IMR-90 (cell line): ENCODE measurements around the gene PARP2.

Experiments used
- CTCF ChIP-seq: conservative IDR thresholded peaks from 2 replicates; pipeline ENCODE4 v1.5.1; 2012; ENCODE audit warnings: mild to moderate bottlenecking, low read depth, low read length, improper control_type of control experiment
- MAFK ChIP-seq: IDR thresholded peaks from 2 replicates; pipeline ENCODE4 v1.6.1; 2012; ENCODE audit warnings: low read depth, low read length, improper control_type of control experiment
- POLR2A ChIP-seq: IDR thresholded peaks from 2 replicates; pipeline ENCODE4 v1.6.1; 2012; ENCODE audit warnings: mild to moderate bottlenecking, low read depth, low read length
- RAD21 ChIP-seq: IDR thresholded peaks from 2 replicates; pipeline ENCODE4 v1.6.1; 2012; ENCODE audit warnings: low read length, improper control_type of control experiment
- USF2 ChIP-seq: fragments of 150-350 bp; IDR thresholded peaks from 2 replicates; pipeline ENCODE4 v1.6.1; 2017; ENCODE audit warnings: mild to moderate bottlenecking, antibody characterized with exemption, low read length, low read depth
- TF ChIP-seq, protein P1 (sequence below): fragments of 150-350 bp; IDR thresholded peaks from 2 replicates; pipeline ENCODE4 v1.6.1; 2016; ENCODE audit warnings: low read depth, mild to moderate bottlenecking, low read length, moderate library complexity, borderline replicate concordance

DNA sequence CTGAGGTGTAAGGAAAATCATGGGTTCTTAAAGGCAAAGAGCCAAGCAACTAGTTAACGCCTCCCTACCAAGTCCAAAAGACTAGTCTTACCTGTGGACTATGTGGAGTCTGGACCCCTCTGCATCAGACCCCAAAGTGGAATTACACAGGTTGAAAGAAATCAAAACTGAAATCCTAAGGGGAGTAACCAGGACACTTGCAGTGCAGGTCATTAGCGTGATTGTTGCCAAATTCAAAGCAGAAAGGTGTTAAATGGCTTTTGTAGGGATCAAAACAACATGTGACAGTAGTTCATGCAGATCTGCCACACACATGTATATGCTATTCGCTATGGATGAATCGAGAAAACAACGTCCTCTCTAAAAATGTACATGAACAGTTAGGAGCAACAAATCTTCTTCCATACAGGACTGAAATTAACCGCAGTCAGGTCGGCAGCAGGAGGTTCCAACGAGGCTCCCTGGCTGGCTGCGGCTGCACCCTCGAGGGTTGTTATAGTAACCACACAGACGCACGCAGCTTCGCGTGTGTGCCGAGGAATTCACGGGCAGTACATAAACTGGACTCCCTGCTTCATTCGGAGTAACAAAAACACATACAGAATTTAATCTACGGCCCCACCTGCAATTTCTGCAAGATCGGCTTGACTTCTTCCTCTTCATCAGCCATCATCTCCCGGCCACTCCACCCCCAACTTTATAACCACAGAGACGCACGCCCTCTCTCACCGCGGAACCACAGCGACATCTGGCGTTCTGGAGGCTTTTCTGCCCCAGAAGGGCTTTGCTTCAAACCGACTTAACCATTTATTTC, 38.0 kb upstream of the PARP2 start, which contains the start of gene TTC5:
- TF ChIP-seq USF2 (no peak), POLR2A (no peak), MAFK (no peak; the same call in 1 of the 2 replicates), CTCF (peak; percentile 95), RAD21 (peak; percentile 34)
- TF ChIP-seq, protein P1, sequence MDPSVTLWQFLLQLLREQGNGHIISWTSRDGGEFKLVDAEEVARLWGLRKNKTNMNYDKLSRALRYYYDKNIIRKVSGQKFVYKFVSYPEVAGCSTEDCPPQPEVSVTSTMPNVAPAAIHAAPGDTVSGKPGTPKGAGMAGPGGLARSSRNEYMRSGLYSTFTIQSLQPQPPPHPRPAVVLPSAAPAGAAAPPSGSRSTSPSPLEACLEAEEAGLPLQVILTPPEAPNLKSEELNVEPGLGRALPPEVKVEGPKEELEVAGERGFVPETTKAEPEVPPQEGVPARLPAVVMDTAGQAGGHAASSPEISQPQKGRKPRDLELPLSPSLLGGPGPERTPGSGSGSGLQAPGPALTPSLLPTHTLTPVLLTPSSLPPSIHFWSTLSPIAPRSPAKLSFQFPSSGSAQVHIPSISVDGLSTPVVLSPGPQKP, result no peak
